ENCODE measurements around the gene ADGRB2. TPM values are rescaled to one million over a fixed set of nuclear protein-coding genes. Genes with fewer than 3 reads are reported as not detected.

ADGRB2 gene
- polyA plus RNA-seq, 3 donors, result not detected

- Histone ChIP-seq H3K4me2 (replicated peaks; ENCODE audit: extremely low read depth, low read length, poor library complexity, severe bottlenecking) (no peak overlapping the region), H3K9ac (ENCODE audit: insufficient read depth, low read length, poor library complexity, severe bottlenecking) (no peak overlapping the region), H3K9me3 (replicated peaks in 1 of 2; ENCODE audit: control insufficient read depth in 1 of 2, insufficient read depth in 1 of 2, low read length in 2 of 2) (no peaks in the 10 kb centered on the region), H3K4me3 (replicated peaks in 1 of 3; ENCODE audit: low read depth in 2 of 3, low read length in 3 of 3) (no peak overlapping the region), H3K36me3 (replicated peaks in 1 of 2; ENCODE audit: control insufficient read depth in 1 of 2, insufficient read depth in 2 of 2, low read length in 2 of 2) (no peaks in the 10 kb centered on the region), H3K79me2 (ENCODE audit: insufficient read depth, low read length) (no peaks in the 10 kb centered on the region), H2AFZ (ENCODE audit: insufficient read depth, low read depth, low read length, poor library complexity, severe bottlenecking) (no peak overlapping the region), H3K27me3 (ENCODE audit: control insufficient read depth in 2 of 2, insufficient read depth in 2 of 2, low read length in 2 of 2) (peaks cover 0 to 2% of the 10 kb centered on the region in 2 donors), H3K27ac (ENCODE audit: low read depth in 1 of 2, low read length in 2 of 2) (no peak overlapping the region), H4K20me1 (ENCODE audit: insufficient read depth, low read length) (no peaks in the 10 kb centered on the region), H3K4me1 (ENCODE audit: control insufficient read depth in 1 of 2, insufficient read depth in 2 of 2, low read length in 2 of 2) (peaks cover 0 to 2% of the 10 kb centered on the region in 2 donors)
- peaks cover 0 to 1% (median 0%) of the 10 kb centered on the region in 7 donors for H3K9me3 Mint-ChIP-seq
- DNase-seq, result peak in 2 of 3 donors; percentile 8 to 21
- intact Hi-C loops (cut with micrococcal nuclease), result no loop called here
- H3K27ac Mint-ChIP-seq, result peak overlapping the region in 1 of 7 donors; percentile 72
- no peaks in the 10 kb centered on the region for H3K36me3 Mint-ChIP-seq
- no peak overlapping the region for H3K4me3 Mint-ChIP-seq
- peaks cover 9% of the 10 kb centered on the region for H3K4me1 Mint-ChIP-seq
- peak; percentile 71 for TF ChIP-seq CTCF (IDR thresholded peaks at IDR 0.05)
- H3K27me3 Mint-ChIP-seq (ENCODE audit: low read depth in 3 of 3), result peaks cover 8 to 21% (median 15%) of the 10 kb centered on the region in 3 donors
- 47% methylated on average over 3 of the region's 4 CpGs for WGBS (ENCODE audit: insufficient coverage)
Measured at GRCh38 chr1:31745096-31745945, 18.8 kb downstream of the ADGRB2 start.

GRCh38 chr1:31744165-31744888, 19.8 kb downstream of the ADGRB2 start:
- 91% methylated on average over 17 of the region's 28 CpGs for WGBS (ENCODE audit: insufficient coverage)
- no peak overlapping the region for H3K4me2 ChIP-seq (replicated peaks; ENCODE audit: extremely low read depth, low read length, poor library complexity, severe bottlenecking)
- Mint-ChIP-seq H3K27me3 (ENCODE audit: low read depth in 3 of 3) (peaks cover 4 to 20% (median 18%) of the 10 kb centered on the region in 3 donors), H3K9me3 (peaks cover 0 to 1% (median 0%) of the 10 kb centered on the region in 7 donors), H3K27ac (no peak overlapping the region), H3K4me3 (no peak overlapping the region), H3K4me1 (peaks cover 8% of the 10 kb centered on the region), H3K36me3 (no peaks in the 10 kb centered on the region)
- H3K4me1 ChIP-seq (ENCODE audit: control insufficient read depth in 1 of 2, insufficient read depth in 2 of 2, low read length in 2 of 2), result no peaks in the 10 kb centered on the region
- intact Hi-C loops (cut with micrococcal nuclease), result no loop called here
- H3K27me3 ChIP-seq (ENCODE audit: control insufficient read depth in 2 of 2, insufficient read depth in 2 of 2, low read length in 2 of 2), result no peaks in the 10 kb centered on the region
- no peaks in the 10 kb centered on the region for H3K9me3 ChIP-seq (replicated peaks in 1 of 2; ENCODE audit: control insufficient read depth in 1 of 2, insufficient read depth in 1 of 2, low read length in 2 of 2)
- no peaks in the 10 kb centered on the region for H3K79me2 ChIP-seq (ENCODE audit: insufficient read depth, low read length)
- no peaks in the 10 kb centered on the region for H3K36me3 ChIP-seq (replicated peaks in 1 of 2; ENCODE audit: control insufficient read depth in 1 of 2, insufficient read depth in 2 of 2, low read length in 2 of 2)
- H3K27ac ChIP-seq (ENCODE audit: low read depth in 1 of 2, low read length in 2 of 2), result no peak overlapping the region
- H2AFZ ChIP-seq (ENCODE audit: insufficient read depth, low read depth, low read length, poor library complexity, severe bottlenecking), result no peak overlapping the region
- no peaks in the 10 kb centered on the region for H4K20me1 ChIP-seq (ENCODE audit: insufficient read depth, low read length)
- DNase-seq, result no peak
- no peak overlapping the region for H3K4me3 ChIP-seq (replicated peaks in 1 of 3; ENCODE audit: low read depth in 2 of 3, low read length in 3 of 3)
- H3K9ac ChIP-seq (ENCODE audit: insufficient read depth, low read length, poor library complexity, severe bottlenecking), result no peak overlapping the region
- TF ChIP-seq CTCF (IDR thresholded peaks at IDR 0.05), result no peak

All from CD14-positive monocyte (primary cell).